Spleen (tissue), 7 donors: ENCODE data around the gene HSPB2.

Experiments
- POLR2A ChIP-seq, 3 donors: fragments of 450-650 bp; IDR thresholded peaks; one replicate each; pipeline ENCODE4 v1.5.1; 2017; ENCODE audit warnings: antibody characterized with exemption in 3 of 3, mild to moderate bottlenecking in 1 of 3
- TF ChIP-seq, protein P1 (sequence below), 11 experiments: fragments of 200-600 bp in 7 of 11; fragments of 450-650 bp in 4 of 11; sonication (generic) in 4 of 11; IDR thresholded peaks in 8 of 11; conservative IDR thresholded peaks in 3 of 11; 1 replicate in 7 of 11; 2 replicates in 4 of 11; pipeline versions ENCODE4 v1.4.0 to v1.8.0; 2016 to 2021; ENCODE audit warnings: antibody characterized with exemption in 11 of 11, inconsistent platforms in 4 of 11, mild to moderate bottlenecking in 1 of 11
- donor health status: DM: no; HTN: no; CAD: no; lungs with moderate emphysema.
- donor health status: DM: no; HTN: no; CAD: no.
- donor health status: DM: no; HTN: no; CAD: no.

GRCh38 chr11:111947143-111947542 lies 34.6 kb downstream of the HSPB2 start:
- TF ChIP-seq POLR2A (IDR thresholded peaks at IDR 0.05): no peak
- TF ChIP-seq, protein P1, sequence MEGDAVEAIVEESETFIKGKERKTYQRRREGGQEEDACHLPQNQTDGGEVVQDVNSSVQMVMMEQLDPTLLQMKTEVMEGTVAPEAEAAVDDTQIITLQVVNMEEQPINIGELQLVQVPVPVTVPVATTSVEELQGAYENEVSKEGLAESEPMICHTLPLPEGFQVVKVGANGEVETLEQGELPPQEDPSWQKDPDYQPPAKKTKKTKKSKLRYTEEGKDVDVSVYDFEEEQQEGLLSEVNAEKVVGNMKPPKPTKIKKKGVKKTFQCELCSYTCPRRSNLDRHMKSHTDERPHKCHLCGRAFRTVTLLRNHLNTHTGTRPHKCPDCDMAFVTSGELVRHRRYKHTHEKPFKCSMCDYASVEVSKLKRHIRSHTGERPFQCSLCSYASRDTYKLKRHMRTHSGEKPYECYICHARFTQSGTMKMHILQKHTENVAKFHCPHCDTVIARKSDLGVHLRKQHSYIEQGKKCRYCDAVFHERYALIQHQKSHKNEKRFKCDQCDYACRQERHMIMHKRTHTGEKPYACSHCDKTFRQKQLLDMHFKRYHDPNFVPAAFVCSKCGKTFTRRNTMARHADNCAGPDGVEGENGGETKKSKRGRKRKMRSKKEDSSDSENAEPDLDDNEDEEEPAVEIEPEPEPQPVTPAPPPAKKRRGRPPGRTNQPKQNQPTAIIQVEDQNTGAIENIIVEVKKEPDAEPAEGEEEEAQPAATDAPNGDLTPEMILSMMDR (IDR thresholded peaks at IDR 0.05 in 8 of 11, conservative IDR thresholded peaks at IDR 0.05 in 3 of 11): no peak
